C4-2B (cell line): ENCODE measurements around the gene HOXD4.

Experiments
- ZFX ChIP-seq: fragments of 450-650 bp; IDR thresholded peaks from 2 replicates; pipeline ENCODE4 v1.6.1; 2017
- TF ChIP-seq, protein P1 (sequence below): fragments of 450-650 bp; conservative IDR thresholded peaks from 2 replicates; pipeline ENCODE4 v1.5.1; 2017; ENCODE audit warnings: mild to moderate bottlenecking

DNA sequence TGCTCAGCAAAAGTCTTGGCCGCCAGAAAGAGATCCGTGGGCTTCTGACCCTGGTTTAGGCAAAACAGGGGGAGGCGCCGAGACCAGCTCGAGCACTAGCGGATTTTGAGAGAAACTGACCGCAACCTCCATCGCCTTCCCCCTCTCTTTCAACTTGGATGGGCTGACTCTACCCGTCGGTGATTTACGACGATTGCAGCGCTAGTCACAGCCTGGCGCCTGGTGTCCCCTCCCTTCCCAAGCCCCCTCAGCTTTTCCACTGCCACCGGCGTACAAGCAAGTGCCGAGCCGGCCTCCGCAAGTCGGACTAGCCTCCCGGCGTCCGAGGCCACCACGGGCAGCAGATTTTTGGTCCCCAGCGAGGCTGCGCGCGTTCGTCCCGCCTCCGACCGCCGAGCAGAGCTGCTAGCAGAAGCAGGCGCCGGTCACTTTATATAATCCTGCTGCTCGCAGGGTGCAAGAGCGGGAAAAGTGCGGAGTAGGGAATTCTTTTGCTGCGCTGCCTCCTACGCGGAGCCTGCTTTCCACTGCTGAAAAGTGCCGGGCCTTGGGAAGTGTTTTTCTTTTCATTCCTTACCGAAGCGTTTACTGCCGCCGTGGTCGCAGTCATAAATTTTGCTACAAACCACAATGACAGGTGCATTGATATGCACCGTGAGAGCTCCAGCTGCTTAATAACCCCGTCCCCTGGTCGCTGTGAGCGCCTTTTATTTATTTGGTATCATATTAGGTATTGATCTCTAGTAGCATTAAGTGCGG lies 13.4 kb downstream of the HOXD4 start:
- TF ChIP-seq, protein P1, sequence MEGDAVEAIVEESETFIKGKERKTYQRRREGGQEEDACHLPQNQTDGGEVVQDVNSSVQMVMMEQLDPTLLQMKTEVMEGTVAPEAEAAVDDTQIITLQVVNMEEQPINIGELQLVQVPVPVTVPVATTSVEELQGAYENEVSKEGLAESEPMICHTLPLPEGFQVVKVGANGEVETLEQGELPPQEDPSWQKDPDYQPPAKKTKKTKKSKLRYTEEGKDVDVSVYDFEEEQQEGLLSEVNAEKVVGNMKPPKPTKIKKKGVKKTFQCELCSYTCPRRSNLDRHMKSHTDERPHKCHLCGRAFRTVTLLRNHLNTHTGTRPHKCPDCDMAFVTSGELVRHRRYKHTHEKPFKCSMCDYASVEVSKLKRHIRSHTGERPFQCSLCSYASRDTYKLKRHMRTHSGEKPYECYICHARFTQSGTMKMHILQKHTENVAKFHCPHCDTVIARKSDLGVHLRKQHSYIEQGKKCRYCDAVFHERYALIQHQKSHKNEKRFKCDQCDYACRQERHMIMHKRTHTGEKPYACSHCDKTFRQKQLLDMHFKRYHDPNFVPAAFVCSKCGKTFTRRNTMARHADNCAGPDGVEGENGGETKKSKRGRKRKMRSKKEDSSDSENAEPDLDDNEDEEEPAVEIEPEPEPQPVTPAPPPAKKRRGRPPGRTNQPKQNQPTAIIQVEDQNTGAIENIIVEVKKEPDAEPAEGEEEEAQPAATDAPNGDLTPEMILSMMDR = no peak
- no peak for TF ChIP-seq ZFX
